Neuronal stem cell (in vitro differentiated cells): ENCODE measurements around the gene ADIRF.
"Not testable (repeated sequence)": the region's sequence is repeated elsewhere in the genome, so short reads cannot be mapped to it uniquely, and the experiment has no call there.

ENCODE experiments used
- DNase-seq: peaks from one replicate; pipeline ENCODE4 v3.0.0-alpha.2; 2013; ENCODE audit warnings: low spot score
- H2AFZ ChIP-seq: one replicate; pipeline ENCODE4 v1.6.1; 2013; ENCODE audit warnings: mild to moderate bottlenecking, low read length, inconsistent platforms
- H2AK5ac ChIP-seq: 2 replicates; pipeline ENCODE4 v1.6.1; 2013; ENCODE audit warnings: low read depth, mild to moderate bottlenecking, inconsistent platforms, low read length, moderate library complexity, mixed read lengths
- H2BK120ac ChIP-seq: 2 replicates; pipeline ENCODE4 v1.6.1; 2013; ENCODE audit warnings: low read depth, mild to moderate bottlenecking, inconsistent platforms, low read length, moderate library complexity, mixed read lengths
- H2BK12ac ChIP-seq: one replicate; pipeline ENCODE4 v1.6.1; 2013; ENCODE audit warnings: low read length, inconsistent platforms
- H2BK15ac ChIP-seq: 2 replicates; pipeline ENCODE4 v1.6.1; 2013; ENCODE audit warnings: mild to moderate bottlenecking, low read length, inconsistent platforms, mixed read lengths
- H2BK5ac ChIP-seq: one replicate; pipeline ENCODE4 v1.6.1; 2013; ENCODE audit warnings: inconsistent platforms, mild to moderate bottlenecking, low read length, moderate library complexity
- H3K14ac ChIP-seq: one replicate; pipeline ENCODE4 v1.6.1; 2013; ENCODE audit warnings: low read length, inconsistent platforms
- H3K18ac ChIP-seq: 2 replicates; pipeline ENCODE4 v1.6.1; 2013; ENCODE audit warnings: low read length, inconsistent platforms
- H3K23ac ChIP-seq: 2 replicates; pipeline ENCODE4 v1.6.1; 2013; ENCODE audit warnings: low read depth, mild to moderate bottlenecking, mixed read lengths, low read length, inconsistent platforms; ENCODE audit not compliant: poor library complexity
- H3K27ac ChIP-seq: replicated peaks from 3 replicates; pipeline ENCODE4 v1.5.1; 2013; ENCODE audit warnings: low read length, inconsistent platforms
- H3K27me3 ChIP-seq, 3 experiments: 2 replicates each; pipeline ENCODE4 v1.6.1; 2013; ENCODE audit warnings: low read length in 3 of 3, mild to moderate bottlenecking in 2 of 3, inconsistent platforms in 1 of 3, low read depth in 1 of 3, mixed read lengths in 1 of 3, moderate library complexity in 1 of 3; ENCODE audit not compliant: control insufficient read depth in 3 of 3, insufficient read depth in 3 of 3
- H3K36me3 ChIP-seq, 2 donors: replicated peaks in 1 of 2; 2 replicates each; pipeline ENCODE4 v1.6.1; 2013; ENCODE audit warnings: low read length in 2 of 2; ENCODE audit not compliant: control insufficient read depth in 2 of 2, insufficient read depth in 2 of 2
- H3K4ac ChIP-seq: 2 replicates; pipeline ENCODE4 v1.6.1; 2013; ENCODE audit warnings: inconsistent platforms, mild to moderate bottlenecking, low read length, moderate library complexity
- H3K4me1 ChIP-seq, 2 donors: 1 replicate in 1 of 2; 2 replicates in 1 of 2; pipeline ENCODE4 v1.6.1; 2013; ENCODE audit warnings: low read length in 2 of 2, low read depth in 1 of 2; ENCODE audit not compliant: control insufficient read depth in 2 of 2, insufficient read depth in 1 of 2
- H3K4me2 ChIP-seq: one replicate; pipeline ENCODE4 v1.6.1; 2013; ENCODE audit warnings: mild to moderate bottlenecking, low read length, inconsistent platforms; ENCODE audit not compliant: insufficient read depth, poor library complexity, severe bottlenecking
- H3K4me3 ChIP-seq, 2 donors: 2 replicates each; pipeline ENCODE4 v1.5.1; 2013; ENCODE audit warnings: low read length in 2 of 2, mild to moderate bottlenecking in 2 of 2, inconsistent platforms in 1 of 2, moderate library complexity in 1 of 2
- H3K79me1 ChIP-seq: one replicate; pipeline ENCODE4 v1.6.1; 2013; ENCODE audit warnings: low read depth, mild to moderate bottlenecking, inconsistent platforms, low read length, moderate library complexity
- H3K9ac ChIP-seq: one replicate; pipeline ENCODE4 v1.6.1; 2013; ENCODE audit warnings: mild to moderate bottlenecking, low read depth, low read length, inconsistent platforms; ENCODE audit not compliant: poor library complexity
- H3K9me3 ChIP-seq, 2 donors: replicated peaks in 1 of 2; 2 replicates each; pipeline versions ENCODE3 to v1.6.1; 2013; ENCODE audit warnings: low read length in 2 of 2, mild to moderate bottlenecking in 2 of 2, inconsistent platforms in 1 of 2, low read depth in 1 of 2, mixed read lengths in 1 of 2, moderate library complexity in 1 of 2; ENCODE audit not compliant: control insufficient read depth in 2 of 2, insufficient read depth in 1 of 2
- H4K8ac ChIP-seq: one replicate; pipeline ENCODE4 v1.6.1; 2013; ENCODE audit warnings: low read depth, mild to moderate bottlenecking, inconsistent platforms, low read length, moderate library complexity
- H4K91ac ChIP-seq: one replicate; pipeline ENCODE4 v1.6.1; 2013; ENCODE audit warnings: low read length, low read depth, mild to moderate bottlenecking, inconsistent platforms; ENCODE audit not compliant: poor library complexity
- WGBS, 2 donors: extraction: QIAGEN DNeasy Blood & Tissue Kit; methylation state at CpG; one replicate each; pipeline ENCODE4 v1.1.7; 2013; ENCODE audit warnings: missing lambda C conversion rate in 2 of 2, mixed read lengths in 1 of 2; ENCODE audit not compliant: insufficient read length in 2 of 2, insufficient replicate concordance in 1 of 2; ENCODE audit errors: extremely low coverage in 2 of 2; 5-methylcytosine and 5-hydroxymethylcytosine counted together

ADIRF gene

DNA sequence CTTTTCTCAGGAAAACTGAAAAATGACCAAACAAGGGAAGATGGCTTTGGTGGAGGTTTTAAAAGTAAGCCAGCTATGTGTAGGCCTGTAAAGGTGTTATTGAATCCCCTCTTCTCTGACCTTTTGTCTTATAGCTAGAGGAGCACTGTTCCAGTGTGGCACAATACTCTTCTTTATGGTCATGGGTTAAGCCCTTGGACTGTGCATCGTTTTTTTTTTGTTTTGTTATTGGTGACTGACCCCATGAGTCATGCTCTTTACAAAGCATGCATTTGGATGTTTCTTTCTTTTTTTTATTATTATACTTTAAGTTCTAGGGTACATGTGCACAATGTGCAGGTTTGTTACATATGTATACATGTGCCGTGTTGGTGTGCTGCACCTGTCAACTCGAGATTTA is 32.2 kb downstream of the ADIRF start:
- Histone ChIP-seq H3K27ac (no peak overlapping the region), H2BK12ac (no peak overlapping the region), H3K9me3 (no peaks in the 10 kb centered on the region), H3K23ac (no peak overlapping the region), H2BK5ac (no peak overlapping the region), H3K14ac (no peak overlapping the region), H4K8ac (no peak overlapping the region), H4K91ac (no peak overlapping the region), H2BK120ac (no peak overlapping the region), H3K4me3 (no peak overlapping the region), H2AK5ac (no peak overlapping the region), H3K18ac (no peak overlapping the region), H2AFZ (no peak overlapping the region), H3K9ac (no peak overlapping the region), H3K4ac (no peak overlapping the region), H3K79me1 (no peaks in the 10 kb centered on the region), H3K4me2 (no peak overlapping the region), H3K27me3 (no peaks in the 10 kb centered on the region), H3K36me3 (no peaks in the 10 kb centered on the region), H2BK15ac (no peak overlapping the region), H3K4me1 (peaks cover 2% of the 10 kb centered on the region in 2 donors)
- no peak for DNase-seq
- no CpG with 5 or more reads among the region's 3 CpGs for WGBS, 2 donors

GRCh38 chr10:87007124-87007523 is 38.8 kb downstream of the ADIRF start:
- H3K36me3 ChIP-seq, H3K23ac ChIP-seq: not testable (repeated sequence)

DNA sequence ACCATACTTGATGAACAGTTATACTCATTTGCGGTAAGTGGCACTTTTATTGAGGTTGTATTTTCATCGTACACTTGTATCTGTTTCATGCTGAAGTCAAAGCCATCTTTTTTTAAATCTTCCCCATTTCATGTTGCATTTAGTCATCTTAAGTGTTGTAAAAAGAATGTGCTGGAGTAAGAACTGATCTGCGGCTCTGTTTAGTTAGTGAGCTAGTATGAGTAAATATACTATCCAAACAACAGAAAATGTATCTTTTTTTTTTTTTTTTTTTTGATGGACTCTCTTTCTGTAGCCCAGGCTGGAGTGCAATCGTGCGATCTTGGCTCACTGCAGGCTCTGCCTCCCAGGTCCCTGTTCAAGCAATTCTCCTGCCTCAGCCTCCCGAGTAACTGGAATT is 39.4 kb downstream of the ADIRF start:
- H3K4ac ChIP-seq, H2BK15ac ChIP-seq, H3K27ac ChIP-seq, H4K91ac ChIP-seq, H2BK5ac ChIP-seq, H3K23ac ChIP-seq, H3K9me3 ChIP-seq, H3K36me3 ChIP-seq, H3K27me3 ChIP-seq, H3K4me3 ChIP-seq, H3K14ac ChIP-seq, H3K9ac ChIP-seq, H2BK12ac ChIP-seq, H3K4me2 ChIP-seq, H3K4me1 ChIP-seq, H2AK5ac ChIP-seq, H3K18ac ChIP-seq, H4K8ac ChIP-seq, H2AFZ ChIP-seq, H2BK120ac ChIP-seq, H3K79me1 ChIP-seq, DNase-seq: not testable (repeated sequence)
- no CpG with 5 or more reads among the region's 6 CpGs for WGBS, 2 donors

More at GRCh38 chr10:87007124-87007523, 38.8 kb downstream of the ADIRF start:
- H3K27ac ChIP-seq, H3K4me1 ChIP-seq, H3K4me2 ChIP-seq, H3K4me3 ChIP-seq, H3K9me3 ChIP-seq, H4K8ac ChIP-seq, H3K9ac ChIP-seq, H2BK12ac ChIP-seq, H2BK15ac ChIP-seq, H2BK120ac ChIP-seq, H2AK5ac ChIP-seq, H2AFZ ChIP-seq, H3K18ac ChIP-seq, H3K27me3 ChIP-seq, H2BK5ac ChIP-seq, H3K14ac ChIP-seq, H3K4ac ChIP-seq, H4K91ac ChIP-seq, DNase-seq, H3K79me1 ChIP-seq: not testable (repeated sequence)
- no CpG with 5 or more reads among the region's 1 CpG for WGBS, 2 donors

DNA sequence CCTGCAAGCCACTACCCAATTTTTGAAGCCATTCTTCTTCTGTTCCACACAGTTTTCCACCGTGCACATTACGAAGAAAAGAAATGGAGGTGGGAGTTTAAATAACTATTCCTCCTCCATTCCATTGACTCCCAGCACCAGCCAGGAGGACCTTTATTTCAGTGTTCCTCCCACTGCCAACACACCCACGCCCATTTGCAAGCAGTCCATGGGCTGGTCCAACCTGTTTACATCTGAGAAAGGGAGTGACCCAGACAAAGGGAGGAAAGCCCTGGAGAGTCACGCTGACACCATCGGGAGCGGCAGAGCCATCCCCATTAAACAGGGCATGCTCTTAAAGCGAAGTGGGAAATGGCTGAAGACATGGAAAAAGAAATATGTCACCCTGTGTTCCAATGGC is 40.0 kb downstream of the ADIRF start:
- H3K14ac ChIP-seq, H3K4ac ChIP-seq, H2BK12ac ChIP-seq, H3K27ac ChIP-seq, H4K91ac ChIP-seq, H3K4me3 ChIP-seq, H3K79me1 ChIP-seq, H3K36me3 ChIP-seq, H3K9me3 ChIP-seq, H2AFZ ChIP-seq, H2BK120ac ChIP-seq, H3K18ac ChIP-seq, H4K8ac ChIP-seq, H3K4me1 ChIP-seq, H2AK5ac ChIP-seq, H3K4me2 ChIP-seq, H3K9ac ChIP-seq, H3K27me3 ChIP-seq, H3K23ac ChIP-seq, DNase-seq, H2BK15ac ChIP-seq, H2BK5ac ChIP-seq: not testable (repeated sequence)
- WGBS, 2 donors = no CpG with 5 or more reads among the region's 7 CpGs
